ENCODE measurements around the gene TAF8.

TAF8 gene

DNA sequence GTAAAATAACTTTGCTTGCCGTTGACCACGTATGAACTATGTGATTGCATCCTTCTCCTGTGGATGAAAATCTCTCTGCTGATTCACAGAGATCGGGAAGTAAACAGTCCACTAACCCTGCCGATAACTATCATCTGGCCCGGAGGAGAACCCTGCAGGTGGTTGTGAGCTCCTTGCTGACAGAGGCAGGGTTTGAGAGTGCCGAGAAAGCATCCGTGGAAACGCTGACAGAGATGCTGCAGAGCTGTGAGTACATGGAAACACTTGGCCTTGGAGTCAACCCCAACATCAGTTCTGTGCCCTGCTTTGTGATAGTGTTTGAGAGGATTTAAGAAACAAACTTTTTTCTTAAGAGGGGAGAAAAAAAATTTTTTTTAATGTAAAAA, 937 bp downstream of the TAF8 start:
- Histone ChIP-seq H3K4me1 (ENCODE audit: control insufficient read depth in 5 of 5, insufficient read depth in 5 of 5, low read length in 5 of 5) (peaks cover 14 to 78% (median 75%) of the 10 kb centered on the region in 5 donors), H3K27me3 (ENCODE audit: control insufficient read depth in 5 of 5, insufficient read depth in 4 of 5, low read length in 5 of 5) (no peaks in the 10 kb centered on the region), H3K9me3 (ENCODE audit: control insufficient read depth in 5 of 5, low read length in 5 of 5) (no peaks in the 10 kb centered on the region), H3K36me3 (ENCODE audit: control insufficient read depth in 5 of 5, insufficient read depth in 5 of 5, low read length in 5 of 5) (peaks cover 8 to 18% (median 14%) of the 10 kb centered on the region in 5 donors), H3K9ac (ENCODE audit: low read length in 5 of 5) (peak overlapping the region in 4 of 5 donors; percentile 67 to 95 (median 86)), H3K4me3 (ENCODE audit: low read depth in 1 of 5, low read length in 5 of 5) (peak overlapping the region; percentile 66 to 95 (median 89)), H3K27ac (ENCODE audit: low read depth, low read length) (peak overlapping the region; percentile 90)

DNA sequence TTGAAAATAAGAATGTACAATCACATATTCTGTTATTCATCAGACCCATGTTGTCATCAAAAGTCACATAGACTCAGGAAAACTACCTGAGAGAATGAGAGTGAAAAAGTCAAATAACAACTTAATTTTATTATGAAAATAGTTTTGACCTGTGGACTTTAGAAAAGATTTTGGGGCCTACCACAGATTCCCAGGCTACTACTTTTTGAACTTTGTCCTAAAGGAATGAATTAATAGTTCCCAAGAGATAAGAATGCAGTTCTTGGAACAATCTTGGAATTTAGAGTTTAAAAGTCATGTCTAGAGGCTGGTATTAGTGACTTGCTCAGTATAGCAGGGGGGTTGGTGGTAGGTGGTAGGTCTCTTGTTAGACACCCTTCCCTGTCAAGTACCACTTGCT, 3.3 kb downstream of the TAF8 start:
- Histone ChIP-seq H3K27me3 (ENCODE audit: control insufficient read depth in 5 of 5, insufficient read depth in 4 of 5, low read length in 5 of 5) (no peaks in the 10 kb centered on the region), H3K9me3 (ENCODE audit: control insufficient read depth in 5 of 5, low read length in 5 of 5) (no peaks in the 10 kb centered on the region), H3K4me1 (ENCODE audit: control insufficient read depth in 5 of 5, insufficient read depth in 5 of 5, low read length in 5 of 5) (peaks cover 7 to 55% (median 51%) of the 10 kb centered on the region in 5 donors), H3K36me3 (ENCODE audit: control insufficient read depth in 5 of 5, insufficient read depth in 5 of 5, low read length in 5 of 5) (peaks cover 9 to 41% (median 36%) of the 10 kb centered on the region in 5 donors), H3K27ac (ENCODE audit: low read depth, low read length) (peak overlapping the region; percentile 87), H3K9ac (ENCODE audit: low read length in 5 of 5) (peak overlapping the region in 3 of 5 donors; percentile 28 to 86 (median 68)), H3K4me3 (ENCODE audit: low read depth in 1 of 5, low read length in 5 of 5) (peak overlapping the region in 3 of 5 donors; percentile 15 to 27 (median 25))

GRCh38 chr6:42059743-42060142, 9.4 kb downstream of the TAF8 start:
- H3K27ac ChIP-seq (ENCODE audit: low read depth, low read length): no peak overlapping the region
- H3K36me3 ChIP-seq (ENCODE audit: control insufficient read depth in 5 of 5, insufficient read depth in 5 of 5, low read length in 5 of 5): peaks cover 39 to 81% (median 71%) of the 10 kb centered on the region in 5 donors
- no peak overlapping the region for H3K4me3 ChIP-seq (ENCODE audit: low read depth in 1 of 5, low read length in 5 of 5)
- H3K9ac ChIP-seq (ENCODE audit: low read length in 5 of 5): no peak overlapping the region
- no peaks in the 10 kb centered on the region for H3K27me3 ChIP-seq (ENCODE audit: control insufficient read depth in 5 of 5, insufficient read depth in 4 of 5, low read length in 5 of 5)
- peaks cover 0 to 11% (median 3%) of the 10 kb centered on the region in 5 donors for H3K4me1 ChIP-seq (ENCODE audit: control insufficient read depth in 5 of 5, insufficient read depth in 5 of 5, low read length in 5 of 5)
- H3K9me3 ChIP-seq (ENCODE audit: control insufficient read depth in 5 of 5, low read length in 5 of 5): no peaks in the 10 kb centered on the region

DNA sequence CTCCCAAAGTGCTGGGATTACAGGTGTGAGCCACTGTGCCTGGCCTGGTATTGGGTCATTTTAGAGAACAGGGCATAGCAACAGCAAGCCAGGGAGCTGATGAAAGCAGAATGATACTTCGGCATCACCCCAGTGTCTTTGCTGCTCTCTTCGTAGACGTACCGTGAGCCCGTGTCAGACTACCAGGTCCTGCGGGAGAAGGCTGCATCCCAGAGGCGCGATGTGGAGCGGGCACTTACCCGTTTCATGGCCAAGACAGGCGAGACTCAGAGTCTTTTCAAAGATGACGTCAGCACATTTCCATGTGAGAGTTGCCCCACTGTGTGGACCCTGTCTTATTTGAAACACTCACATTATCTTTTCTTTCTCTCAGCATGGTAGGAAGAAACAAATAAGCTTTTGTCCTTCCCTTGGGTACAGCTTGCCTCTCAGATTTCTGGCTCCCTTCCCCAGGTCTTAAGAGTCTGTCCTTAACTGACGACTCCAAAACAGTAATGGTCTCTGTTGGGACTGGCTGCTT, 15.9 kb downstream of the TAF8 start:
- Histone ChIP-seq H3K27ac (ENCODE audit: low read depth, low read length) (no peak overlapping the region), H3K9ac (ENCODE audit: low read length in 5 of 5) (peak overlapping the region in 1 of 5 donors; percentile 28), H3K9me3 (ENCODE audit: control insufficient read depth in 5 of 5, low read length in 5 of 5) (no peaks in the 10 kb centered on the region), H3K4me3 (ENCODE audit: low read depth in 1 of 5, low read length in 5 of 5) (no peak overlapping the region), H3K4me1 (ENCODE audit: control insufficient read depth in 5 of 5, insufficient read depth in 5 of 5, low read length in 5 of 5) (peaks cover 0 to 9% (median 3%) of the 10 kb centered on the region in 5 donors), H3K27me3 (ENCODE audit: control insufficient read depth in 5 of 5, insufficient read depth in 4 of 5, low read length in 5 of 5) (no peaks in the 10 kb centered on the region), H3K36me3 (ENCODE audit: control insufficient read depth in 5 of 5, insufficient read depth in 5 of 5, low read length in 5 of 5) (peaks cover 26 to 81% (median 78%) of the 10 kb centered on the region in 5 donors)

DNA sequence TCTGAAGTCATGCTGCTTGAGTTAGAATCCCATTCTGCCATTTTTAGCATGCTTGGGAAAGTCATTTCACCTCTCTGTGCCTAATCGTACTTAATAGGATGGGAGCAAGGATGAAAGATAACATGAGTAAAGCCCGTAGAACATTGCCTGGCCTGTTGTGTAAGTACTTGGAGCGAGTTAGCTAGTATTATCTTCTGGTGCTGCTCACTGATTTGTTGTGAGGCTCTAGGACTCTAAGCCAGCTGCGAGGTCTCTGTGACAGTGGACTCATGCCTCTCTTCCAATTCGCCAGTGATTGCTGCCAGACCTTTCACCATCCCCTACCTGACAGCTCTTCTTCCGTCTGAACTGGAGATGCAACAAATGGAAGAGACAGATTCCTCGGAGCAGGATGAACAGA, 17.8 kb downstream of the TAF8 start:
- no peaks in the 10 kb centered on the region for H3K9me3 ChIP-seq (ENCODE audit: control insufficient read depth in 5 of 5, low read length in 5 of 5)
- no peak overlapping the region for H3K4me3 ChIP-seq (ENCODE audit: low read depth in 1 of 5, low read length in 5 of 5)
- H3K36me3 ChIP-seq (ENCODE audit: control insufficient read depth in 5 of 5, insufficient read depth in 5 of 5, low read length in 5 of 5): peaks cover 17 to 90% (median 85%) of the 10 kb centered on the region in 5 donors
- H3K27me3 ChIP-seq (ENCODE audit: control insufficient read depth in 5 of 5, insufficient read depth in 4 of 5, low read length in 5 of 5): no peaks in the 10 kb centered on the region
- peak overlapping the region in 1 of 5 donors; percentile 31 for H3K9ac ChIP-seq (ENCODE audit: low read length in 5 of 5)
- peaks cover 0 to 9% (median 3%) of the 10 kb centered on the region in 5 donors for H3K4me1 ChIP-seq (ENCODE audit: control insufficient read depth in 5 of 5, insufficient read depth in 5 of 5, low read length in 5 of 5)
- H3K27ac ChIP-seq (ENCODE audit: low read depth, low read length): no peak overlapping the region

DNA sequence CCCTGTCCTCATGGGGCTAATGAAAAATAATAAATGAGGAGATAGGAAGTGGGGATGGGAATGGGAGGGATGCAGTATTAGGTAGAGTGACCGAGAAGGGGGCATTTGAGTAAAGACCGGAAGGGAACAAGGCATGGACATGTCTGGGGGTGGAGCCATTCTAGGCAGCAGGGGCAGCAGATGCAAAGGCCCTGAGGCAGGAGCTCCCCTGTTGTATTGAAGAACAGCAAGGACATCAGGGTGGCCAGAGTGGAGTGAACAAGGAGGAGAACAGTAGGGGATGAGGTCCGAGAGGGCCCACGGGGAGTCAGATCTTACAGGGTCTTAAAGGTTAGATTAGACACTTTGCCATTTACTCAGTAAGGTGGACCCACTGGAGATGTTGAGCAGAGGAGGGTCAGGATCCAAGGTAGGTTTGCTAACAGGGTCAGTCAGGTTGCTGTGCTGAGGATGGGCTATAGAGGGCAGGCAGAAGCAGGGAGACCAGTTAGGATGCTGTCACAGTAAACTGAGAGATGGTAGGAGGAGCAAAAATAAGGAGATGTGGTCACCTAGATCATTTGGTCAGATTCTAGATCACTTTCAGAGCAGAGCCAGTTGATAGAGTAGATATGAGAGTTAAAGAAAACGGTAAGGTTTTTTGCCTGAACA, 18.7 kb downstream of the TAF8 start:
- H3K4me1 ChIP-seq (ENCODE audit: control insufficient read depth in 5 of 5, insufficient read depth in 5 of 5, low read length in 5 of 5): peaks cover 0 to 9% (median 3%) of the 10 kb centered on the region in 5 donors
- no peaks in the 10 kb centered on the region for H3K9me3 ChIP-seq (ENCODE audit: control insufficient read depth in 5 of 5, low read length in 5 of 5)
- H3K36me3 ChIP-seq (ENCODE audit: control insufficient read depth in 5 of 5, insufficient read depth in 5 of 5, low read length in 5 of 5): peaks cover 17 to 90% (median 85%) of the 10 kb centered on the region in 5 donors
- H3K4me3 ChIP-seq (ENCODE audit: low read depth in 1 of 5, low read length in 5 of 5): no peak overlapping the region
- no peak overlapping the region for H3K9ac ChIP-seq (ENCODE audit: low read length in 5 of 5)
- H3K27me3 ChIP-seq (ENCODE audit: control insufficient read depth in 5 of 5, insufficient read depth in 4 of 5, low read length in 5 of 5): no peaks in the 10 kb centered on the region
- H3K27ac ChIP-seq (ENCODE audit: low read depth, low read length): no peak overlapping the region

GRCh38 chr6:42071881-42072583, 21.7 kb downstream of the TAF8 start:
- Histone ChIP-seq H3K27me3 (ENCODE audit: control insufficient read depth in 5 of 5, insufficient read depth in 4 of 5, low read length in 5 of 5) (no peaks in the 10 kb centered on the region), H3K27ac (ENCODE audit: low read depth, low read length) (no peak overlapping the region), H3K4me1 (ENCODE audit: control insufficient read depth in 5 of 5, insufficient read depth in 5 of 5, low read length in 5 of 5) (peaks cover 0 to 1% (median 0%) of the 10 kb centered on the region in 5 donors), H3K9me3 (ENCODE audit: control insufficient read depth in 5 of 5, low read length in 5 of 5) (no peaks in the 10 kb centered on the region), H3K36me3 (ENCODE audit: control insufficient read depth in 5 of 5, insufficient read depth in 5 of 5, low read length in 5 of 5) (peaks cover 15 to 89% (median 79%) of the 10 kb centered on the region in 5 donors), H3K9ac (ENCODE audit: low read length in 5 of 5) (no peak overlapping the region), H3K4me3 (ENCODE audit: low read depth in 1 of 5, low read length in 5 of 5) (no peak overlapping the region)

- H3K36me3 ChIP-seq (ENCODE audit: control insufficient read depth in 5 of 5, insufficient read depth in 5 of 5, low read length in 5 of 5): peaks cover 11 to 89% (median 77%) of the 10 kb centered on the region in 5 donors
Observed at GRCh38 chr6:42073287-42073686, 23.0 kb downstream of the TAF8 start.

GRCh38 chr6:42075159-42075838, 25.0 kb downstream of the TAF8 start:
- peaks cover 7 to 89% (median 73%) of the 10 kb centered on the region in 5 donors for H3K36me3 ChIP-seq (ENCODE audit: control insufficient read depth in 5 of 5, insufficient read depth in 5 of 5, low read length in 5 of 5)
- no peak overlapping the region for H3K27ac ChIP-seq (ENCODE audit: low read depth, low read length)
- no peak overlapping the region for H3K9ac ChIP-seq (ENCODE audit: low read length in 5 of 5)
- no peak overlapping the region for H3K4me3 ChIP-seq (ENCODE audit: low read depth in 1 of 5, low read length in 5 of 5)
- no peaks in the 10 kb centered on the region for H3K9me3 ChIP-seq (ENCODE audit: control insufficient read depth in 5 of 5, low read length in 5 of 5)
- no peaks in the 10 kb centered on the region for H3K4me1 ChIP-seq (ENCODE audit: control insufficient read depth in 5 of 5, insufficient read depth in 5 of 5, low read length in 5 of 5)
- H3K27me3 ChIP-seq (ENCODE audit: control insufficient read depth in 5 of 5, insufficient read depth in 4 of 5, low read length in 5 of 5): no peaks in the 10 kb centered on the region

More at GRCh38 chr6:42073287-42073686, 23.0 kb downstream of the TAF8 start:
- no peaks in the 10 kb centered on the region for H3K27me3 ChIP-seq (ENCODE audit: control insufficient read depth in 5 of 5, insufficient read depth in 4 of 5, low read length in 5 of 5)
- no peak overlapping the region for H3K27ac ChIP-seq (ENCODE audit: low read depth, low read length)
- no peaks in the 10 kb centered on the region for H3K4me1 ChIP-seq (ENCODE audit: control insufficient read depth in 5 of 5, insufficient read depth in 5 of 5, low read length in 5 of 5)
- H3K9ac ChIP-seq (ENCODE audit: low read length in 5 of 5): no peak overlapping the region
- H3K9me3 ChIP-seq (ENCODE audit: control insufficient read depth in 5 of 5, low read length in 5 of 5): no peaks in the 10 kb centered on the region
- H3K4me3 ChIP-seq (ENCODE audit: low read depth in 1 of 5, low read length in 5 of 5): no peak overlapping the region
